ENCODE results near the gene RNF213.
"Not testable (repeated sequence)": the region's sequence is repeated elsewhere in the genome, so short reads cannot be mapped to it uniquely, and the experiment has no call there.

The RNF213 gene

DNA sequence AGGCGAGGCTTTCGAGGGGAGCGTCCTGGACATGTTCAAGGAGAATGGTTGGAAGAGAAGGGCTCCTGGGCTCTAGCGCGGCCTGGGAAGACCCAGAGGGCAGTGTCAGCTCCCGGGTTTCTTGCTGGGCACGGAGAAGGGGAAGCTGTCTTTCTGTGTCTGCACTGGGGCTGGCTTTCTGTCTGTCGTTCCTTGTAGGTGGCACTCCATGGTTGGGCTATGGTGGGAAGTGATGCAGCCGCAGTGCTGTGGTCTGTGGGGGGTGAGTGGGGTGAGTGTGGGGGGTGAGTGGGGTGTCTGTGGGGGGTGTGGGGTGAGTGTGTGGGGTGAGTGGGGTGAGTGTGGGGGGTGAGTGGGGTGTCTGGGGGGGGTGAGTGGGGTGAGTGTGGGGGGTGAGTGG is 13.7 kb downstream of the RNF213 start:
- Histone ChIP-seq H3K4me1 (ENCODE audit: insufficient read depth, insufficient read length) (peaks cover 12% of the 10 kb centered on the region), H3K27me3 (ENCODE audit: insufficient read depth, insufficient read length) (no peaks in the 10 kb centered on the region), H3K9me3 (ENCODE audit: insufficient read depth, low read length) (no peaks in the 10 kb centered on the region), H3K9ac (ENCODE audit: insufficient read length, low read depth) (no peak overlapping the region), H3K36me3 (ENCODE audit: insufficient read depth, insufficient read length, low read length) (peaks cover 37% of the 10 kb centered on the region), H3K4me3 (ENCODE audit: insufficient read length, low read depth) (no peak overlapping the region)
- TF ChIP-seq SUZ12 (IDR thresholded peaks at IDR 0.05; ENCODE audit: extremely low read depth, insufficient read depth, insufficient read length) (no peak), YY1 (IDR thresholded peaks at IDR 0.05; ENCODE audit: insufficient read depth, insufficient read length) (no peak), ZNF274 (IDR thresholded peaks at IDR 0.05; ENCODE audit: low read depth, low read length) (no peak)
- DNase-seq (ENCODE audit: low read depth, low spot score), result no peak

DNA sequence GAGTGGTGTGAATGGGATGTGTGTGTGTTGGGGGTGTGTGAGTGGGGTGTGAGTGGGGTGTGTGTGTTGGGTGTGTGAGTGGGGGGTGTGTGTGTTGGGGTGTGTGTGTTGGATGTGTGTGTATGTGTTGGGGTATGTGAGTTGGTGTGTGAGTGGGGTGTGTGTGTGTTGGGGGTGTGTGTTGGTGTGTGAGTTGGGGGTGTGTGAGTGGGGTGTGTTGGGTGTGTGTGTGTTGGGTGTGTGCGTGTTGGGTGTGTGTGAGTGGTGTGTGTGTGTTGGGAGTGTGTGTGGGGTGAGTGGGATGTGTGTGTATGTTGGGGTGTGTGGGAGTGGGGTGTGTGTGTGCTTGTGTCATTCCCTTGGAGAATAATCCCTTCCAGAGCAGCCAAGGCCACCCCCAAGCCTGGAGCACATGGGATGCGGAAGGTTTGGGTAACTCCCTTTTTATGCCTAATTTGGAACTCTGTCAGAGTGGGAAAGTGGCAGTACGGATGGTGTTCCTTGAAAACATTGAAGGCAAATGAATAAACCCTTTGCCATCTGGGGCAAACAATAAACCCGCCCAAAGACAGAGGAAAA is 14.3 kb downstream of the RNF213 start:
- H3K4me1 ChIP-seq (ENCODE audit: insufficient read depth, insufficient read length), result peaks cover 9% of the 10 kb centered on the region
- no peaks in the 10 kb centered on the region for H3K9me3 ChIP-seq (ENCODE audit: insufficient read depth, low read length)
- no peaks in the 10 kb centered on the region for H3K27me3 ChIP-seq (ENCODE audit: insufficient read depth, insufficient read length)
- H3K4me3 ChIP-seq (ENCODE audit: insufficient read length, low read depth), result no peak overlapping the region
- H3K9ac ChIP-seq (ENCODE audit: insufficient read length, low read depth), result no peak overlapping the region
- TF ChIP-seq SUZ12 (IDR thresholded peaks at IDR 0.05; ENCODE audit: extremely low read depth, insufficient read depth, insufficient read length) (no peak), YY1 (IDR thresholded peaks at IDR 0.05; ENCODE audit: insufficient read depth, insufficient read length) (no peak), ZNF274 (IDR thresholded peaks at IDR 0.05; ENCODE audit: low read depth, low read length) (no peak)
- DNase-seq (ENCODE audit: low read depth, low spot score), result no peak
- peaks cover 36% of the 10 kb centered on the region for H3K36me3 ChIP-seq (ENCODE audit: insufficient read depth, insufficient read length, low read length)

DNA sequence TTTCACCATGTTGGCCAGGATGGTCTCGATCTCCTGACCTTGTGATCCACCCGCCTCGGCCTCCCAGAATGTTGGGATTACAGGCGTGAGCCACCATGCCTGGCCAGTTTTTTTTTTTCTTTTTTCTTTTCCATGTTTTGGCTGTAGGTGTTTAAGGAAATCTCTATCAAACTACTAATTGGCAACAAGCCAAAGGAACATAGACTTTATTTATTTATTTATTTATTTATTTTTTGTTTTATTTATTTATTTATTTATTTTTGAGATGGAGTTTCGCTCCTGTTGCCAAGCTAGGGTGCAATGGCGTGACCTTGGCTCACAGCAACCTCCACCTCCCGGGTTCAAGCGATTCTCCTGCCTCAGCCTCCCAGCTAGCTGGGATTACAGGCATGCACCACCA is 15.2 kb downstream of the RNF213 start:
- peaks cover 41% of the 10 kb centered on the region for H3K36me3 ChIP-seq (ENCODE audit: insufficient read depth, insufficient read length, low read length)
- not testable (repeated sequence) for DNase-seq (ENCODE audit: low read depth, low spot score); H3K9me3 ChIP-seq (ENCODE audit: insufficient read depth, low read length); H3K9ac ChIP-seq (ENCODE audit: insufficient read length, low read depth); H3K4me3 ChIP-seq (ENCODE audit: insufficient read length, low read depth); H3K4me1 ChIP-seq (ENCODE audit: insufficient read depth, insufficient read length); H3K27me3 ChIP-seq (ENCODE audit: insufficient read depth, insufficient read length)

DNA sequence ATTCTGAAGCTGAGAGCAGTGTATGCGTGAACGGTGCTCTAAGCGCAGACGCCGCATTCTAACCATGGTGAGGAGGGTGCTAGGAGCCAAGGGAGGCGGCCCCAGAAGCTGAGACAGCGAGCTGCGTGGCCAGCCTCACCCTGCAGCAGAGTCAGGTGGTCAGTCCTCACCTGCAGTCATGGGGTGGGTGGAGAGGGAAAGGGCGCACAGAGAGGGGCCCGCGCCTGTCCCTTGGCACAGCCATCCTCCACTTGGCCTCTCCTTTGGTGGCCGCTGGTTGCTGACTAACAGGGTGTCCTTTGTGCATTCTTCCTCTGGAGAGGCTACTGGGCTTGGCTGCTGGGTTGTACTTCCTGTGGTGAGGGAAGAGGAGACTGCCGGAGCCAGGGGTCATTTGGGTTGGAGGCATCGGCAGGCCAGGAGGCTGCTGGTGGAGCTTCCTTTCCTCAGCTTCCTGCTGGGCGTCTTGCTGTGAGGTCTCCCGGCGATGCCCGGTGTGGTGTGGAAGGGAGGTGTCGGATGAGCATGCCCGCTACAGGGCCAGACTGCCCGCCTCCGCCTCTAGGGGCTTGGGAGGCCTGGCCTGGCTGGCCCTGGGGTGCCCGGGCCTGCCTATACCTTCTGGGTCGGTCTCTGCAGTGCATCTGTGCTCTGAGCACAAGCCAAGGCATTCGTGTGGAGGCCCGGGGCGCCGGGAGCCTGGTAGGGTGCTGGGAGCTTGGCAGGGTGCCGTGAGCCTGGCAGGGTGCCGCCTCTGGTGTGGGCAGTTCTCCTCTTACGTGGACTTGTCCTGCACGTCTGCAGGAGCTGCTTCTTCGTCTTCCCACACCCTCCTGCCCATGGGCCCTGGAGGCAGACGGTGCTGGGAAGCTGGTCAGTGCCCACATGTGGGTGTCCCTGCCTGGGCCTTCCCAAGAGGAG is 17.4 kb downstream of the RNF213 start:
- H3K9me3 ChIP-seq (ENCODE audit: insufficient read depth, low read length), result no peaks in the 10 kb centered on the region
- H3K9ac ChIP-seq (ENCODE audit: insufficient read length, low read depth), result no peak overlapping the region
- H3K36me3 ChIP-seq (ENCODE audit: insufficient read depth, insufficient read length, low read length), result peaks cover 52% of the 10 kb centered on the region
- no peak for DNase-seq (ENCODE audit: low read depth, low spot score)
- H3K27me3 ChIP-seq (ENCODE audit: insufficient read depth, insufficient read length), result no peaks in the 10 kb centered on the region
- no peak overlapping the region for H3K4me3 ChIP-seq (ENCODE audit: insufficient read length, low read depth)
- TF ChIP-seq YY1 (IDR thresholded peaks at IDR 0.05; ENCODE audit: insufficient read depth, insufficient read length) (no peak), ZNF274 (IDR thresholded peaks at IDR 0.05; ENCODE audit: low read depth, low read length) (no peak), SUZ12 (IDR thresholded peaks at IDR 0.05; ENCODE audit: extremely low read depth, insufficient read depth, insufficient read length) (no peak)
- H3K4me1 ChIP-seq (ENCODE audit: insufficient read depth, insufficient read length), result peaks cover 3% of the 10 kb centered on the region

DNA sequence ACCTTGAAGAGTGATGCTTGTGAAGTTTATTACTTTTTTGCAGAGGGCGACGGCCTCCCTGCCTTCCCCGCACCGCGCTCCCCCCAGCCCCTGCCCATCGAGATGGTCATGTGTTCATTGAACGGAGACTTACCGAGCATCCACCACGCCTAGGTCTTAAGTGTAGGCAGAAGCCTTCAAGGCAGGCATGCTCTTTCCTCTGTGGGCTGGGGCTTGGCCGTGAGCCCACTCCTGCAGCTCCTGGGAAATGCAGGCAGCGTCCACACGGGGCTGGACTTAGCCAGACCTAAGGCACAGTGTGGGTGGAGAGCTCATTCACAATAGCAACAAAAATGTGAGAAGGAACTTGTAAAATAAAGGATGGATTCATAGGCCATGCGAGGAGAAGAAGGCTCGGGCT is 19.2 kb downstream of the RNF213 start:
- Histone ChIP-seq H3K4me3 (ENCODE audit: insufficient read length, low read depth) (no peak overlapping the region), H3K4me1 (ENCODE audit: insufficient read depth, insufficient read length) (peaks cover 8% of the 10 kb centered on the region), H3K9me3 (ENCODE audit: insufficient read depth, low read length) (no peaks in the 10 kb centered on the region), H3K9ac (ENCODE audit: insufficient read length, low read depth) (no peak overlapping the region), H3K27me3 (ENCODE audit: insufficient read depth, insufficient read length) (no peaks in the 10 kb centered on the region), H3K36me3 (ENCODE audit: insufficient read depth, insufficient read length, low read length) (peaks cover 55% of the 10 kb centered on the region)
- TF ChIP-seq SUZ12 (IDR thresholded peaks at IDR 0.05; ENCODE audit: extremely low read depth, insufficient read depth, insufficient read length) (no peak), ZNF274 (IDR thresholded peaks at IDR 0.05; ENCODE audit: low read depth, low read length) (no peak), YY1 (IDR thresholded peaks at IDR 0.05; ENCODE audit: insufficient read depth, insufficient read length) (no peak)
- no peak for DNase-seq (ENCODE audit: low read depth, low spot score)

DNA sequence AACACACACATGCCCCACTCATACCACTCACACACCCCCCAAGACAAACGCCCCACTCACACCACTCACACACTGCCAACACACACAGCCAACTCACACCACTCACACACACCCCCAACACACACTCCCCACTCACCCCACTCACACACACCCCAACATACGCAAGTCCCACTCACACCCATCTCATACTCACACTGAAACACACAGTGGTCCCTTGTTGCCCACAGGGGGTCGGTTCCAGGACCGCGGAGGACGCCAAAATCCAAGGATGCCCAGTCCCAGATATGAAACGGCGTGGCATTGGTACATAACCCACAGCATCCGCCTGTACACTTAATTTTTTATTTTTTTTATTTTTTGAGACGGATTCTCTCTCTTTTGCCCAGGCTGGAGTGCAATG is 20.9 kb downstream of the RNF213 start:
- no peak for TF ChIP-seq YY1 (IDR thresholded peaks at IDR 0.05; ENCODE audit: insufficient read depth, insufficient read length)
- TF ChIP-seq SUZ12 (IDR thresholded peaks at IDR 0.05; ENCODE audit: extremely low read depth, insufficient read depth, insufficient read length), result no peak
- TF ChIP-seq ZNF274 (IDR thresholded peaks at IDR 0.05; ENCODE audit: low read depth, low read length), result no peak
- Histone ChIP-seq H3K4me3 (ENCODE audit: insufficient read length, low read depth) (no peak overlapping the region), H3K9me3 (ENCODE audit: insufficient read depth, low read length) (no peaks in the 10 kb centered on the region), H3K4me1 (ENCODE audit: insufficient read depth, insufficient read length) (peaks cover 13% of the 10 kb centered on the region), H3K9ac (ENCODE audit: insufficient read length, low read depth) (no peak overlapping the region), H3K27me3 (ENCODE audit: insufficient read depth, insufficient read length) (no peaks in the 10 kb centered on the region), H3K36me3 (ENCODE audit: insufficient read depth, insufficient read length, low read length) (peaks cover 55% of the 10 kb centered on the region)
- no peak for DNase-seq (ENCODE audit: low read depth, low spot score)

DNA sequence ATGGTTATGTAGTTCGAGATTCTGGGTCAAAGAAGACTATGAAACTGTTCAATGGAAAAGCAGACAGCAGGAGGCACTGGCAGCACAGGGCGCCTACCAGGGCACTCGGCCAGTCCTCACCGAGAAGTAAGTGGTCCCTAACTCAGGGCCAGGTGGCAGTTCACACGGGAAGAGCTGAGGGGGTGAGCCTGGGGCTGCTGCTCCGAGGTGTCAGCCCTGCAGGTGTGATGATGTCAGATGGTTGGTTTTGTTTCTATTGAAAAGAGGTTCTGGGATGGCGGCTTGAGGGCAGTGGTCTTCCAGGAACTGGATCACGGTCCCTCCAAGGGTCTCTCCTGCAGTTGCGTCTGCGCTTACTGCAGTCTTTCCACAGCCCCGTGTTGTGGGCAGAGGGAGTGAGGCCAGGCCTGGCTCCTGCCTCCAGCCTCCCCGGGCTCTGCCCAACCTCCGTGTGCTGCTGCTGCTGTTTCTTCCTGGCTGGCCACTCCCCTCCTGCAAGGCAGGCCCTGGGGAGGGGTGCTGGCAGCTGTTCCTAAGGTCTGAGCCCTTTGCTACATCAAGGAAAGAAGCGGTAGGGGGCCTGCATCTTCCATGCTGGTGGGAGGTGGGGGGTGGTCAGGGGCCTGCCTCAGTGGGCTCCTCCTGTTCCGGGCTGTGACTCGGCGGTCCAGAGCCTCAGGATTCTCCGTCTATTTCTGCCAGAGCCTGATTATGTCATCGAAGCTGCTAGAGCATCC is 22.6 kb downstream of the RNF213 start:
- no peak for TF ChIP-seq YY1 (IDR thresholded peaks at IDR 0.05; ENCODE audit: insufficient read depth, insufficient read length)
- no peak for TF ChIP-seq SUZ12 (IDR thresholded peaks at IDR 0.05; ENCODE audit: extremely low read depth, insufficient read depth, insufficient read length)
- no peak for TF ChIP-seq ZNF274 (IDR thresholded peaks at IDR 0.05; ENCODE audit: low read depth, low read length)
- H3K9ac ChIP-seq (ENCODE audit: insufficient read length, low read depth), result peak overlapping the region; percentile 50
- peaks cover 60% of the 10 kb centered on the region for H3K36me3 ChIP-seq (ENCODE audit: insufficient read depth, insufficient read length, low read length)
- no peak for DNase-seq (ENCODE audit: low read depth, low spot score)
- H3K4me3 ChIP-seq (ENCODE audit: insufficient read length, low read depth), result no peak overlapping the region
- no peaks in the 10 kb centered on the region for H3K27me3 ChIP-seq (ENCODE audit: insufficient read depth, insufficient read length)
- peaks cover 14% of the 10 kb centered on the region for H3K4me1 ChIP-seq (ENCODE audit: insufficient read depth, insufficient read length)
- H3K9me3 ChIP-seq (ENCODE audit: insufficient read depth, low read length), result no peaks in the 10 kb centered on the region
